HepG2 (cell line): ENCODE measurements around the gene ARHGAP35. TPM values are rescaled to one million over a fixed set of nuclear protein-coding genes. Genes with fewer than 3 reads are reported as not detected.

Experiments
- ATRX ChIP-seq: sonication (generic); formaldehyde crosslinking; IDR thresholded peaks from 2 replicates; pipeline ENCODE4 v1.4.0; 2020; ENCODE audit warnings: missing genetic modification reagents, borderline replicate concordance
- EED ChIP-seq: sonication (generic); formaldehyde crosslinking; IDR thresholded peaks from 2 replicates; pipeline ENCODE4 v1.5.0; 2020; ENCODE audit warnings: mild to moderate bottlenecking, missing genetic modification reagents
- FOXK2 ChIP-seq: fragments of 450-650 bp; IDR thresholded peaks from 2 replicates; pipeline ENCODE4 v1.6.1; 2016
- FOXP1 ChIP-seq, 2 experiments: fragments of 450-650 bp in 1 of 2; IDR thresholded peaks; 2 replicates each; pipeline ENCODE4 v1.6.1; 2017 to 2018; ENCODE audit warnings: antibody characterized with exemption in 1 of 2
- HOXA9 ChIP-seq: sonication (generic); formaldehyde crosslinking; IDR thresholded peaks from 2 replicates; pipeline ENCODE4 v1.8.1; 2022; ENCODE audit warnings: missing genetic modification reagents, mild to moderate bottlenecking, moderate library complexity, borderline replicate concordance
- KLF6 ChIP-seq: IDR thresholded peaks from 2 replicates; pipeline ENCODE4 v1.8.0; 2016; ENCODE audit warnings: missing biosample characterization, missing genetic modification reagents
- MAFG ChIP-seq: sonication (generic); formaldehyde crosslinking; IDR thresholded peaks from 2 replicates; pipeline ENCODE4 v1.5.1; 2020; ENCODE audit warnings: mild to moderate bottlenecking, missing genetic modification reagents
- MEIS2 ChIP-seq: sonication (generic); formaldehyde crosslinking; IDR thresholded peaks from 2 replicates; pipeline ENCODE4 v1.9.0; 2021; ENCODE audit warnings: mild to moderate bottlenecking, missing genetic modification reagents
- NAIF1 ChIP-seq: sonication (generic); formaldehyde crosslinking; IDR thresholded peaks from 2 replicates; pipeline ENCODE4 v1.5.0; 2020; ENCODE audit warnings: mild to moderate bottlenecking, missing genetic modification reagents, borderline replicate concordance
- STAT5B ChIP-seq: sonication (generic); formaldehyde crosslinking; IDR thresholded peaks from 2 replicates; pipeline ENCODE4 v1.4.0; 2020; ENCODE audit warnings: missing genetic modification reagents
- U2AF2 ChIP-seq: fragments of 200-400 bp; formaldehyde crosslinking; IDR thresholded peaks from 2 replicates; pipeline ENCODE4 v1.6.1; 2017; ENCODE audit warnings: low read depth, mild to moderate bottlenecking, low read length
- ZNF251 ChIP-seq: sonication (generic); formaldehyde crosslinking; IDR thresholded peaks from 2 replicates; pipeline ENCODE4 v1.9.0; 2021; ENCODE audit warnings: mild to moderate bottlenecking, missing genetic modification reagents
- ZNF329 ChIP-seq: sonication (generic); formaldehyde crosslinking; IDR thresholded peaks from 2 replicates; pipeline ENCODE4 v1.9.0; 2021; ENCODE audit warnings: low read depth, mild to moderate bottlenecking, missing genetic modification reagents
- ZNF430 ChIP-seq: sonication (generic); formaldehyde crosslinking; IDR thresholded peaks from 2 replicates; pipeline ENCODE4 v1.9.0; 2021; ENCODE audit warnings: mild to moderate bottlenecking, missing genetic modification reagents
- polyA plus RNA-seq, 8 experiments: library from polyadenylated mRNA; depleted of rRNA in 3 of 8; stranded (reverse) in 7 of 8; unstranded in 1 of 8; fragments of >200 nt; fragmentation: Illumina TruSeq in 4 of 8; extraction: Trizol in 4 of 8; gene quantifications; 2 replicates each; pipeline versions ENCODE4 v1.2.1 to v1.2.3, GENCODE V29; 2011 to 2016; ENCODE audit warnings: low read depth in 4 of 8, missing spikeins in 1 of 8, mixed read lengths in 1 of 8; ENCODE audit not compliant: insufficient read depth in 1 of 8
- total RNA-seq, 5 experiments: library from RNA; depleted of rRNA; stranded (reverse); fragments of >200 nt; fragmentation: Illumina TruSeq; extraction: Trizol; gene quantifications; 2 replicates each; pipeline ENCODE4 v1.2.3, GENCODE V29; 2016; ENCODE audit warnings: low read depth in 1 of 5
- TF ChIP-seq, protein P1 (sequence below): sonication (generic); formaldehyde crosslinking; IDR thresholded peaks from 2 replicates; pipeline ENCODE4 v1.5.0; 2020; ENCODE audit warnings: missing genetic modification reagents, mild to moderate bottlenecking, borderline replicate concordance
- TF ChIP-seq, protein P2 (sequence below): fragments of 450-650 bp; IDR thresholded peaks from 2 replicates; pipeline ENCODE4 v1.6.1; 2017
- TF ChIP-seq, protein P3 (sequence below): sonication (generic); formaldehyde crosslinking; IDR thresholded peaks from 2 replicates; pipeline ENCODE4 v1.8.1; 2023; ENCODE audit warnings: mild to moderate bottlenecking, missing genetic modification reagents
- TF ChIP-seq, protein P4 (sequence below): sonication (generic); formaldehyde crosslinking; conservative IDR thresholded peaks from 2 replicates; pipeline ENCODE4 v1.4.0; 2020; ENCODE audit warnings: missing genetic modification reagents
- TF ChIP-seq, protein P5 (sequence below): sonication (generic); formaldehyde crosslinking; IDR thresholded peaks from 2 replicates; pipeline ENCODE4 v1.5.0; 2020; ENCODE audit warnings: mild to moderate bottlenecking, missing genetic modification reagents
- TF ChIP-seq, protein P6 (sequence below): sonication (generic); formaldehyde crosslinking; IDR thresholded peaks from 2 replicates; pipeline ENCODE4 v1.5.0; 2020; ENCODE audit warnings: missing genetic modification reagents

ARHGAP35 gene
- total and polyA plus RNA-seq, 2 of the 13 experiments (the other 11 are each of a cell fraction or from before 2014, with no cell fraction given): 30.1 to 30.2 TPM

DNA sequence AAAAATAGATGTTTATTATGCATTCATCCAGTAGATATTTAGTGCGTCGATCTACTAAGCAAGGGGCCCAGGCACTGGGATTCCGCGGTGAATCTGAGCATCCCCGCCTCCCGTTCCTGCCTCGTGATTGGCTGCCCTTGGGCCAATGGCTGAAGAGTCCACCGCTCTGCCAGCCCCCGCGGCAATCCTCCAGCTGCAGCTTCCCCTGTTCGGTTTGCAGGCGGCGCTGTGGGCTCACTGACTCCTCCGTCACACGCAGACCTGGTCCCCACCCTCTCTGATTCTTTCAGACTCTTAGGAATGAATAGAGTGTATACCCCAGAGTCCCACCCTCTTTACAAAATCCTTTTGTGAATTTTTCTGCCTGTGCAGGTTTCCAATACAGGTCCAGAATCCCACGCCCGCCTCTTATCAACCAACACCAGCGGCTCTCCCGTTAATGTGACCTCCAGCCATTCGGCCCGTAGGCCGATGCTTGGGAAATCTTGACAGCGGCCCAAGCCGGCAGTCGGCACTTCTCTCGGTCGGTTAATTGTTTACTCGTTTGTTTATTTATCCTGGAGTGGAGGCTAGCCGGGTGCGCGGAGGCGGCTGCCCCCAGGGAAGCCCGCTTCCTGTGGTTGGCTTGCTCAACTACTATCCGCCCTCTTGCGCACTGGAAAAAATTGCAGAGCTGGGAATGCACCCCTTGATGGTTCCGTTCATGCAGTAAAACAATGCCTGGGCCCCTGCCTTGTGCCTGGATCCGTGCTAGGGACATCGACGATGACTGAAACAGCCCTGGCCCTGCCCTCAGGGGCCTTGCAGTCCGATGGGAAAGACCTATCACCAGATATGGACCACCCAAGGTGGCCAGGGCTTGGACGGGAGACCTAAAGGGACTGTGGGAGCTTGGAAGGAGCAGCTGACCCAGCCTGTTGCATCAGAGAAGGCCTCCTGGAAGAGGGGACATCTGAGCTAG, 4.5 kb upstream of the ARHGAP35 start (continued):
- TF ChIP-seq U2AF2: no peak
- no peak for TF ChIP-seq HOXA9
- TF ChIP-seq NAIF1: no peak
- TF ChIP-seq ZNF430 (CRISPR knock-in tag): no peak
- TF ChIP-seq, protein P1, sequence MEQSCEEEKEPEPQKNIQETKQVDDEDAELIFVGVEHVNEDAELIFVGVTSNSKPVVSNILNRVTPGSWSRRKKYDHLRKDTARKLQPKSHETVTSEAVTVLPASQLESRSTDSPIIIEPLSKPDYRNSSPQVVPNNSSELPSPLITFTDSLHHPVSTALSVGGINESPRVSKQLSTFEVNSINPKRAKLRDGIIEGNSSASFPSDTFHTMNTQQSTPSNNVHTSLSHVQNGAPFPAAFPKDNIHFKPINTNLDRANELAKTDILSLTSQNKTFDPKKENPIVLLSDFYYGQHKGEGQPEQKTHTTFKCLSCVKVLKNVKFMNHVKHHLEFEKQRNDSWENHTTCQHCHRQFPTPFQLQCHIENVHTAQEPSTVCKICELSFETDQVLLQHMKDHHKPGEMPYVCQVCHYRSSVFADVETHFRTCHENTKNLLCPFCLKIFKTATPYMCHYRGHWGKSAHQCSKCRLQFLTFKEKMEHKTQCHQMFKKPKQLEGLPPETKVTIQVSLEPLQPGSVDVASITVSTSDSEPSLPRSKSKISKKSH: peak; percentile 18; the same call in 1 of the 2 replicates
- TF ChIP-seq, protein P2, sequence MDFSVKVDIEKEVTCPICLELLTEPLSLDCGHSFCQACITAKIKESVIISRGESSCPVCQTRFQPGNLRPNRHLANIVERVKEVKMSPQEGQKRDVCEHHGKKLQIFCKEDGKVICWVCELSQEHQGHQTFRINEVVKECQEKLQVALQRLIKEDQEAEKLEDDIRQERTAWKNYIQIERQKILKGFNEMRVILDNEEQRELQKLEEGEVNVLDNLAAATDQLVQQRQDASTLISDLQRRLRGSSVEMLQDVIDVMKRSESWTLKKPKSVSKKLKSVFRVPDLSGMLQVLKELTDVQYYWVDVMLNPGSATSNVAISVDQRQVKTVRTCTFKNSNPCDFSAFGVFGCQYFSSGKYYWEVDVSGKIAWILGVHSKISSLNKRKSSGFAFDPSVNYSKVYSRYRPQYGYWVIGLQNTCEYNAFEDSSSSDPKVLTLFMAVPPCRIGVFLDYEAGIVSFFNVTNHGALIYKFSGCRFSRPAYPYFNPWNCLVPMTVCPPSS: no peak
- no peak for TF ChIP-seq MAFG (CRISPR knock-in tag)
- no peak for TF ChIP-seq STAT5B (CRISPR knock-in tag)
- TF ChIP-seq, protein P3, sequence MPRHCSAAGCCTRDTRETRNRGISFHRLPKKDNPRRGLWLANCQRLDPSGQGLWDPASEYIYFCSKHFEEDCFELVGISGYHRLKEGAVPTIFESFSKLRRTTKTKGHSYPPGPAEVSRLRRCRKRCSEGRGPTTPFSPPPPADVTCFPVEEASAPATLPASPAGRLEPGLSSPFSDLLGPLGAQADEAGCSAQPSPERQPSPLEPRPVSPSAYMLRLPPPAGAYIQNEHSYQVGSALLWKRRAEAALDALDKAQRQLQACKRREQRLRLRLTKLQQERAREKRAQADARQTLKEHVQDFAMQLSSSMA (CRISPR knock-in tag): no peak
- TF ChIP-seq KLF6 (CRISPR knock-in tag): peak; percentile 54; the same call in 1 of the 2 replicates
- TF ChIP-seq, protein P4, sequence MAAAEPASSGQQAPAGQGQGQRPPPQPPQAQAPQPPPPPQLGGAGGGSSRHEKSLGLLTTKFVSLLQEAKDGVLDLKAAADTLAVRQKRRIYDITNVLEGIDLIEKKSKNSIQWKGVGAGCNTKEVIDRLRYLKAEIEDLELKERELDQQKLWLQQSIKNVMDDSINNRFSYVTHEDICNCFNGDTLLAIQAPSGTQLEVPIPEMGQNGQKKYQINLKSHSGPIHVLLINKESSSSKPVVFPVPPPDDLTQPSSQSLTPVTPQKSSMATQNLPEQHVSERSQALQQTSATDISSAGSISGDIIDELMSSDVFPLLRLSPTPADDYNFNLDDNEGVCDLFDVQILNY (CRISPR knock-in tag): peak; percentile 75
- TF ChIP-seq FOXK2: no peak
- no peak for TF ChIP-seq ATRX
- no peak for TF ChIP-seq ZNF329 (CRISPR knock-in tag)
- 0 out of 2 replicates have a peak, but pooled peaks have one; percentile 48 for TF ChIP-seq EED (CRISPR knock-in tag)
- TF ChIP-seq MEIS2 (CRISPR knock-in tag): no peak
- TF ChIP-seq, protein P5, sequence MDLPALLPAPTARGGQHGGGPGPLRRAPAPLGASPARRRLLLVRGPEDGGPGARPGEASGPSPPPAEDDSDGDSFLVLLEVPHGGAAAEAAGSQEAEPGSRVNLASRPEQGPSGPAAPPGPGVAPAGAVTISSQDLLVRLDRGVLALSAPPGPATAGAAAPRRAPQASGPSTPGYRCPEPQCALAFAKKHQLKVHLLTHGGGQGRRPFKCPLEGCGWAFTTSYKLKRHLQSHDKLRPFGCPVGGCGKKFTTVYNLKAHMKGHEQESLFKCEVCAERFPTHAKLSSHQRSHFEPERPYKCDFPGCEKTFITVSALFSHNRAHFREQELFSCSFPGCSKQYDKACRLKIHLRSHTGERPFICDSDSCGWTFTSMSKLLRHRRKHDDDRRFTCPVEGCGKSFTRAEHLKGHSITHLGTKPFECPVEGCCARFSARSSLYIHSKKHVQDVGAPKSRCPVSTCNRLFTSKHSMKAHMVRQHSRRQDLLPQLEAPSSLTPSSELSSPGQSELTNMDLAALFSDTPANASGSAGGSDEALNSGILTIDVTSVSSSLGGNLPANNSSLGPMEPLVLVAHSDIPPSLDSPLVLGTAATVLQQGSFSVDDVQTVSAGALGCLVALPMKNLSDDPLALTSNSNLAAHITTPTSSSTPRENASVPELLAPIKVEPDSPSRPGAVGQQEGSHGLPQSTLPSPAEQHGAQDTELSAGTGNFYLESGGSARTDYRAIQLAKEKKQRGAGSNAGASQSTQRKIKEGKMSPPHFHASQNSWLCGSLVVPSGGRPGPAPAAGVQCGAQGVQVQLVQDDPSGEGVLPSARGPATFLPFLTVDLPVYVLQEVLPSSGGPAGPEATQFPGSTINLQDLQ: no peak
- TF ChIP-seq, protein P6, sequence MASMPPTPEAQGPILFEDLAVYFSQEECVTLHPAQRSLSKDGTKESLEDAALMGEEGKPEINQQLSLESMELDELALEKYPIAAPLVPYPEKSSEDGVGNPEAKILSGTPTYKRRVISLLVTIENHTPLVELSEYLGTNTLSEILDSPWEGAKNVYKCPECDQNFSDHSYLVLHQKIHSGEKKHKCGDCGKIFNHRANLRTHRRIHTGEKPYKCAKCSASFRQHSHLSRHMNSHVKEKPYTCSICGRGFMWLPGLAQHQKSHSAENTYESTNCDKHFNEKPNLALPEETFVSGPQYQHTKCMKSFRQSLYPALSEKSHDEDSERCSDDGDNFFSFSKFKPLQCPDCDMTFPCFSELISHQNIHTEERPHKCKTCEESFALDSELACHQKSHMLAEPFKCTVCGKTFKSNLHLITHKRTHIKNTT: no peak
- TF ChIP-seq ZNF251 (CRISPR knock-in tag): no peak
- peak; percentile 84 for TF ChIP-seq FOXP1 (IDR thresholded peaks at IDR 0.05)
- TF ChIP-seq FOXP1 (CRISPR knock-in tag; IDR thresholded peaks at IDR 0.05): peak; percentile 88
